Pancreas (tissue), 10 donors: ENCODE data around the gene SERPINF2. TPM values are rescaled to one million over a fixed set of nuclear protein-coding genes. Genes with fewer than 3 reads are reported as not detected.

Experiments
- ATAC-seq, 4 donors: fragments of 200-7000 bp; cut with Tn5 transposase; one replicate each; pipeline versions ENCODE4 v1.8.0 to v1.9.1; 2020; ENCODE audit warnings: mild to moderate bottlenecking in 4 of 4, moderate library complexity in 4 of 4
- DNase-seq, 6 donors: peaks; one replicate each; pipeline ENCODE4 v3.0.0-alpha.2; 2020
- FAIRE-seq: peaks from 2 replicates; lab custom pipeline; 2012; peaks lifted over from hg19 to GRCh38; lab: Jason Lieb, UNC
- H3K27ac ChIP-seq, 4 donors: fragments of 200-600 bp; sonication (generic); 1 replicate in 3 of 4; 2 replicates in 1 of 4; pipeline versions ENCODE4 v1.5.0 to v1.8.0; 2020
- H3K27me3 ChIP-seq, 4 donors: fragments of 200-600 bp; one replicate each; pipeline ENCODE4 v1.8.0; 2021
- H3K36me3 ChIP-seq, 3 donors: fragments of 200-600 bp; sonication (generic) in 1 of 3; one replicate each; pipeline versions ENCODE4 v1.5.0 to v1.8.0; 2020 to 2021
- H3K4me1 ChIP-seq, 3 donors: fragments of 200-600 bp; one replicate each; pipeline ENCODE4 v1.8.0; 2021
- H3K4me3 ChIP-seq, 4 donors: fragments of 200-600 bp; sonication (generic) in 2 of 4; one replicate each; pipeline versions ENCODE4 v1.5.0 to v1.8.0; 2020 to 2021
- H3K9me3 ChIP-seq, 4 donors: fragments of 200-600 bp; one replicate each; pipeline ENCODE4 v1.8.0; 2021
- CTCF ChIP-seq, 4 donors: fragments of 200-600 bp; sonication (generic) in 3 of 4; IDR thresholded peaks; one replicate each; pipeline versions ENCODE4 v1.5.0 to v1.8.0; 2021; ENCODE audit warnings: antibody characterized with exemption in 4 of 4
- WGBS, 2 donors: extraction: QIAGEN DNeasy Blood & Tissue Kit; methylation state at CpG; one replicate each; pipeline ENCODE4 v1.1.7; 2013; 5-methylcytosine and 5-hydroxymethylcytosine counted together
- intact Hi-C, 3 donors: fragments of 100-400 bp; cut with DNase I; formaldehyde crosslinking; loops; one replicate each; pipeline versions ENCODE4 v1.11.1 to v1.14.2; 2022
- polyA plus RNA-seq, 2 donors: library from polyadenylated mRNA; stranded (reverse); fragments of 200-250 nt; gene quantifications; one replicate each; pipeline ENCODE4 v1.2.3, GENCODE V29; 2013
- total RNA-seq, 6 donors: library from RNA; stranded (reverse); fragmentation: NEBNext Ultra II Directional in 4 of 6; extraction: Animal tissue kit (Norgen Biotek cat#: 25700) in 4 of 6; gene quantifications; one replicate each; pipeline versions ENCODE4 v1.2.1 to v1.2.4, GENCODE V29; 2021 to 2023
- donor health status: healthy with polysubstance abuse.
- donor health status: DM: no; HTN: no; CAD: no; lungs with moderate emphysema.
- donor health status: DM: no; HTN: no; CAD: no.
- donor health status: control.
- donor health status: control.
- donor health status: Bipolar disorder and iron deficiency.
- donor health status: DM: yes; HTN: yes; CAD: no.
- donor health status: DM: no; HTN: no; CAD: no.
- donor health status: DM: no; HTN: no; CAD: no.
- donor health status: DM: yes; HTN: yes; CAD: no.

The SERPINF2 gene
- total and polyA plus RNA-seq, 8 donors: 1.4 to 8.8 (median 3.9) TPM

GRCh38 chr17:1755827-1756262 lies 13.2 kb downstream of the SERPINF2 start:
- FAIRE-seq: no peak
- no peak for ATAC-seq

GRCh38 chr17:1758807-1759206 lies 16.1 kb downstream of the SERPINF2 start:
- no peaks in the 10 kb centered on the region for H3K4me1 ChIP-seq
- TF ChIP-seq CTCF (IDR thresholded peaks at IDR 0.05): no peak
- H3K27ac ChIP-seq: no peak overlapping the region
- H3K4me3 ChIP-seq: no peak overlapping the region
- H3K9me3 ChIP-seq: no peaks in the 10 kb centered on the region
- H3K36me3 ChIP-seq: no peaks in the 10 kb centered on the region
- H3K27me3 ChIP-seq: no peaks in the 10 kb centered on the region
- intact Hi-C loops: no loop called here
- peak in 1 of 4 donors; percentile 13 for ATAC-seq
- no peak for FAIRE-seq
- DNase-seq: no peak
- WGBS, 2 donors: 80 to 85% methylated on average over 15 of the region's 15 CpGs

More at GRCh38 chr17:1755827-1756262, 13.2 kb downstream of the SERPINF2 start:
- no peak for DNase-seq
- Histone ChIP-seq H3K9me3 (no peaks in the 10 kb centered on the region), H3K4me1 (no peaks in the 10 kb centered on the region), H3K4me3 (no peak overlapping the region), H3K27me3 (no peaks in the 10 kb centered on the region), H3K27ac (no peak overlapping the region), H3K36me3 (no peaks in the 10 kb centered on the region)
- no peak for TF ChIP-seq CTCF (IDR thresholded peaks at IDR 0.05)
- intact Hi-C loops: no loop called here
- WGBS, 2 donors: 72% methylated on average over 17 of the region's 17 CpGs

GRCh38 chr17:1759529-1759928 lies 16.9 kb downstream of the SERPINF2 start:
- WGBS, 2 donors: 79% methylated on average over 5 of the region's 5 CpGs
- no peak for TF ChIP-seq CTCF (IDR thresholded peaks at IDR 0.05)
- Histone ChIP-seq H3K36me3 (no peaks in the 10 kb centered on the region), H3K27me3 (no peaks in the 10 kb centered on the region), H3K9me3 (no peaks in the 10 kb centered on the region), H3K4me1 (no peaks in the 10 kb centered on the region), H3K27ac (no peak overlapping the region), H3K4me3 (no peak overlapping the region)
- FAIRE-seq: no peak
- intact Hi-C loops: no loop called here
- DNase-seq: no peak
- no peak for ATAC-seq

GRCh38 chr17:1762233-1762900 lies 19.7 kb downstream of the SERPINF2 start:
- Histone ChIP-seq H3K27ac (peak overlapping the region in 2 of 4 donors; percentile 32 to 49), H3K9me3 (no peaks in the 10 kb centered on the region), H3K27me3 (no peaks in the 10 kb centered on the region), H3K4me3 (peak overlapping the region in 3 of 4 donors; percentile 4 to 27 (median 18)), H3K36me3 (no peaks in the 10 kb centered on the region), H3K4me1 (no peaks in the 10 kb centered on the region)
- WGBS, 2 donors: 56 to 59% methylated on average over 21 of the region's 21 CpGs
- DNase-seq (peak in 2 of 6 donors; percentile 32 to 49), FAIRE-seq (no peak), ATAC-seq (peak; percentile 39 to 66 (median 61))
- no peak for TF ChIP-seq CTCF (IDR thresholded peaks at IDR 0.05)
- intact Hi-C loops: no loop called here
